Central memory CD8-positive, alpha-beta T cell (primary cell): Measurements from ENCODE around the gene GFI1.

Experiments used
- ATAC-seq: fragments of 150-1000 bp; cut with Tn5 transposase; replicated peaks from 2 replicates; pipeline ENCODE4 v1.10.0; 2022; ENCODE audit warnings: mild to moderate bottlenecking, moderate FRiP score, moderate number of reproducible peaks; ENCODE audit not compliant: poor library complexity, severe bottlenecking; ENCODE audit errors: extremely low read depth
- DNase-seq, 2 donors: peaks; one replicate each; pipeline ENCODE4 v3.0.0; 2021; ENCODE audit warnings: low spot score in 2 of 2
- H3K27ac Mint-ChIP-seq: one replicate; pipeline ENCODE4 v1.8.0; 2022; ENCODE audit warnings: low read depth, mild to moderate bottlenecking, moderate library complexity, mixed read lengths
- H3K27me3 Mint-ChIP-seq: one replicate; pipeline ENCODE4 v1.8.0; 2022; ENCODE audit warnings: mixed read lengths
- H3K36me3 Mint-ChIP-seq: one replicate; pipeline ENCODE4 v1.8.0; 2022; ENCODE audit warnings: mild to moderate bottlenecking, moderate library complexity, mixed read lengths; ENCODE audit not compliant: insufficient read depth
- H3K4me1 Mint-ChIP-seq: one replicate; pipeline ENCODE4 v1.8.0; 2022; ENCODE audit warnings: mixed read lengths
- H3K4me3 Mint-ChIP-seq: one replicate; pipeline ENCODE4 v1.8.0; 2022; ENCODE audit warnings: mild to moderate bottlenecking, moderate library complexity, mixed read lengths
- H3K9me3 Mint-ChIP-seq: one replicate; pipeline ENCODE4 v1.8.0; 2022; ENCODE audit warnings: mixed read lengths

GFI1 gene

GRCh38 chr1:92503926-92504285, 17.2 kb upstream of the GFI1 start:
- ATAC-seq, result no peak
- H3K27ac Mint-ChIP-seq, result peak overlapping the region; percentile 49
- H3K36me3 Mint-ChIP-seq, result no peaks in the 10 kb centered on the region
- H3K4me1 Mint-ChIP-seq, result peaks cover 5% of the 10 kb centered on the region
- H3K9me3 Mint-ChIP-seq, result no peaks in the 10 kb centered on the region
- H3K4me3 Mint-ChIP-seq, result no peak overlapping the region
- H3K27me3 Mint-ChIP-seq, result no peaks in the 10 kb centered on the region
- DNase-seq, result no peak

DNA sequence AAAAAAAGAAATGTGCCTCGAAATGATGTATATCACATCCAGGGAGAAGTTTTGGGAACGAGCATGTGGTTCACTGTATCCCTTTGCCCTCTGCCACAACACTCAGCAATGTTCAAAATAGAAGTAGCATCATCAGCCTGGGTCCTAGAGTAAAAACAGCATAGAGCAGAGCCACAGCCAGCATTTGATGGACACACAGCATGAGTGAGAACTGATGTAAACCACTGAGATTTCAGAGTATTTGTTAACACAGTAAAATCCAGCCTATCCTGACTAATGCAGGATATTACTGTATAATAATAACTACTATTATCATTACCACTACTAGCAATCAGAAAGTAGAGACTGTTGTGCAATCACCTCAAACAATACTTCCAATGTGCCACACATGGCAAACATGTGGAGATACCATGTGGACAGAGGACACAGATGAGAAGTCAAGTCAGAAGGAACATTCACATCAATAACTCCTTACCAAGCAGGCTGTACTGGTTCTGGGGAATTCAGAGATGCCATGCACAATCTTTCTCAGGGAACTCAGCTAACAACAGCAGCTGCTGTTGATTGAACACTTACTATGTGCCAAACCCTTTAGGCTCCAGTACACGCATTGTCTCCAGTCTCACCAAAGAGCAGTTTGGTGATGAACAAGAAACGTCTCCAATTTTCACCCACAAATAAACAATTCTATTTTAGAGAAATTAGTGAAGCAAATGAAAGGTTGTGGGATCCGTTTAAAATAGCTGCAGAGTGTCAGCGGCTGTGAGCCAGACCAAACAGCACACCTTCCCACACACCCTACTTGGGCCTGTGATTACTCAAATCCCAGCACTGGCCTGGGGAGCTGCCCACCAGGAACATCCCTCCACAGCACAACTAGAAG, 16.6 kb upstream of the GFI1 start:
- no peak overlapping the region for H3K27ac Mint-ChIP-seq
- DNase-seq (no peak), ATAC-seq (no peak)
- H3K27me3 Mint-ChIP-seq, result no peaks in the 10 kb centered on the region
- peaks cover 5% of the 10 kb centered on the region for H3K4me1 Mint-ChIP-seq
- H3K36me3 Mint-ChIP-seq, result no peaks in the 10 kb centered on the region
- no peaks in the 10 kb centered on the region for H3K9me3 Mint-ChIP-seq
- no peak overlapping the region for H3K4me3 Mint-ChIP-seq

DNA sequence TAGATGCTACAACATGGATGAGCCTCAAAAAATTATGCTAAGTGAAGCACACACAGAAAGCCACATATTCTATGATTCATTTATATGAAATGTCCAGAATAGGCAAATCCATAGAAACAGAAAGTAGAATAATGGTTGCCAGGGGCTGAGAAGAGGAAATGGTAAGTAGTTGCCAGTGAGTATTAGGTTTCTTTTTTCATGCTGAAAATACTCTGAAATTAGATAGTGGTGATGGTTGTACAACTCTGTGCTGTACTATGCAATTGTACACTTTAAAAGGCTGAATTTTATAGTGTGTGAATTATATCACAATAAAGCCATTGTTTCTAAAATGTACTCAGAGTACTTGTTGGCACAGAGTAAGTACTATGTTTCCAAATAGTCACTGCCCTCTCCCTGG, 15.5 kb upstream of the GFI1 start:
- Mint-ChIP-seq H3K27ac (no peak overlapping the region), H3K27me3 (no peaks in the 10 kb centered on the region), H3K4me3 (no peak overlapping the region), H3K9me3 (no peaks in the 10 kb centered on the region), H3K36me3 (no peaks in the 10 kb centered on the region), H3K4me1 (peaks cover 5% of the 10 kb centered on the region)
- ATAC-seq (peak; percentile 19), DNase-seq (no peak)

- peaks cover 7% of the 10 kb centered on the region for H3K4me1 Mint-ChIP-seq
- no peaks in the 10 kb centered on the region for H3K9me3 Mint-ChIP-seq
- no peaks in the 10 kb centered on the region for H3K36me3 Mint-ChIP-seq
- no peak overlapping the region for H3K4me3 Mint-ChIP-seq
- no peak for DNase-seq
- no peak overlapping the region for H3K27ac Mint-ChIP-seq
- no peaks in the 10 kb centered on the region for H3K27me3 Mint-ChIP-seq
- ATAC-seq, result no peak
These were observed 13.8 kb upstream of the GFI1 start for GRCh38 chr1:92500552-92500951.

- Mint-ChIP-seq H3K4me3 (no peak overlapping the region), H3K27ac (peak overlapping the region; percentile 6), H3K9me3 (no peaks in the 10 kb centered on the region), H3K4me1 (peaks cover 9% of the 10 kb centered on the region), H3K27me3 (no peaks in the 10 kb centered on the region), H3K36me3 (no peaks in the 10 kb centered on the region)
- ATAC-seq (peak; percentile 46), DNase-seq (no peak)
These were observed 8.8 kb upstream of the GFI1 start for GRCh38 chr1:92495392-92496063.

GRCh38 chr1:92494485-92495141, 7.9 kb upstream of the GFI1 start:
- Mint-ChIP-seq H3K36me3 (no peaks in the 10 kb centered on the region), H3K9me3 (no peaks in the 10 kb centered on the region), H3K27ac (no peak overlapping the region), H3K4me3 (no peak overlapping the region), H3K27me3 (no peaks in the 10 kb centered on the region), H3K4me1 (peaks cover 9% of the 10 kb centered on the region)
- ATAC-seq (no peak), DNase-seq (no peak)

DNA sequence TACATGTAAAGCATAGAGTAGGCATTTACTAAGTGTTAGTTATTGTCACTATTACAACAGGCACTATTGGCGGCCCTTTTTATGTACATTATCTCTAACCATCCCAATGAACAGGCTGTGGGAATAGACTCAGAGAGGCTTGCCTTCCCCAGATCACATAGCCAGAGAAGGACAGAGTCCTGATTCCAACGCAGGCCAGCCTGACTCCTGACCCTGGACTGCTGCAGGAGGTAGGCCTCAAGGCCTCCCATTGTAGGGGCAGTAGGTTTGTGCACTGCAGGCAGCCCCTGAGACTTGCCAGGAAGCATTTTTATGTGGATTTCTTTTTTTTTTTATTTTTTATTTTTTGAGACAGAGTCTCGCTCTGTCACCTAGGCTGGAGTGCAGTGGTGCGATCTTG, 6.4 kb upstream of the GFI1 start:
- DNase-seq (no peak), ATAC-seq (no peak)
- H3K36me3 Mint-ChIP-seq, result peaks cover 2% of the 10 kb centered on the region
- no peak overlapping the region for H3K4me3 Mint-ChIP-seq
- no peak overlapping the region for H3K27ac Mint-ChIP-seq
- H3K27me3 Mint-ChIP-seq, result no peaks in the 10 kb centered on the region
- H3K4me1 Mint-ChIP-seq, result peaks cover 9% of the 10 kb centered on the region
- H3K9me3 Mint-ChIP-seq, result no peaks in the 10 kb centered on the region

- no peak overlapping the region for H3K4me3 Mint-ChIP-seq
- ATAC-seq (no peak), DNase-seq (no peak)
- peaks cover 18% of the 10 kb centered on the region for H3K36me3 Mint-ChIP-seq
- H3K27me3 Mint-ChIP-seq, result no peaks in the 10 kb centered on the region
- H3K4me1 Mint-ChIP-seq, result peaks cover 8% of the 10 kb centered on the region
- H3K9me3 Mint-ChIP-seq, result no peaks in the 10 kb centered on the region
- peak overlapping the region; percentile 88 for H3K27ac Mint-ChIP-seq
These were observed 2.1 kb upstream of the GFI1 start for GRCh38 chr1:92488832-92489231.

GRCh38 chr1:92488416-92488815, 1.7 kb upstream of the GFI1 start:
- ATAC-seq (no peak), DNase-seq (no peak)
- Mint-ChIP-seq H3K9me3 (no peaks in the 10 kb centered on the region), H3K4me1 (peaks cover 12% of the 10 kb centered on the region), H3K36me3 (peaks cover 20% of the 10 kb centered on the region), H3K4me3 (no peak overlapping the region), H3K27me3 (no peaks in the 10 kb centered on the region), H3K27ac (peak overlapping the region; percentile 88)

DNA sequence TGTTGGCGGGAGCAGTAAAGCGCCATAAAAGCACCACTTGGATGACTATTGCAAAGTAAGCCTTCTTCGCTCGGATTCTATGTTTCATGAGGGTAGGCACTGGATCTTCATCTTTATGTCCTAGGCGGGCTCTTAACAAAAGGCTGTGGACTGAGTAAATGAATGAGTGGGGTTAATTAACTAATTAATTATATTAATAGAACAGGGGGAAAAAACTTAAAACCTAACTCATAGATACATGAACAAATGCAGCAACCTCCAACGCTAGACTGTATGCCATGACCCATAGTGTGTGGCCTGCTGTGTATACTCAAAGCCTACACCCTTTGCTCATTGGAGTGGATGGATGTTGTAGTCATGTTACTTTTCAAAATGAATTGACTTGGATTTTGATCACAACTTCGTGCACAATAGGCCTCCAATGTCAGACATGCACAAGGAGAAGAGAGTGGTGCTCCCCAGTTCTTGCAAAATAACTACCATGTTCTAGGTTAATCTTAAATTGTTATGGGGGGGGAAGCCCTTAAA, 417 bp upstream of the GFI1 start:
- Mint-ChIP-seq H3K4me3 (peak overlapping the region; percentile 90), H3K9me3 (no peaks in the 10 kb centered on the region), H3K27me3 (no peaks in the 10 kb centered on the region), H3K36me3 (peaks cover 28% of the 10 kb centered on the region), H3K27ac (peak overlapping the region; percentile 77), H3K4me1 (peaks cover 24% of the 10 kb centered on the region)
- no peak for DNase-seq
- ATAC-seq, result no peak

DNA sequence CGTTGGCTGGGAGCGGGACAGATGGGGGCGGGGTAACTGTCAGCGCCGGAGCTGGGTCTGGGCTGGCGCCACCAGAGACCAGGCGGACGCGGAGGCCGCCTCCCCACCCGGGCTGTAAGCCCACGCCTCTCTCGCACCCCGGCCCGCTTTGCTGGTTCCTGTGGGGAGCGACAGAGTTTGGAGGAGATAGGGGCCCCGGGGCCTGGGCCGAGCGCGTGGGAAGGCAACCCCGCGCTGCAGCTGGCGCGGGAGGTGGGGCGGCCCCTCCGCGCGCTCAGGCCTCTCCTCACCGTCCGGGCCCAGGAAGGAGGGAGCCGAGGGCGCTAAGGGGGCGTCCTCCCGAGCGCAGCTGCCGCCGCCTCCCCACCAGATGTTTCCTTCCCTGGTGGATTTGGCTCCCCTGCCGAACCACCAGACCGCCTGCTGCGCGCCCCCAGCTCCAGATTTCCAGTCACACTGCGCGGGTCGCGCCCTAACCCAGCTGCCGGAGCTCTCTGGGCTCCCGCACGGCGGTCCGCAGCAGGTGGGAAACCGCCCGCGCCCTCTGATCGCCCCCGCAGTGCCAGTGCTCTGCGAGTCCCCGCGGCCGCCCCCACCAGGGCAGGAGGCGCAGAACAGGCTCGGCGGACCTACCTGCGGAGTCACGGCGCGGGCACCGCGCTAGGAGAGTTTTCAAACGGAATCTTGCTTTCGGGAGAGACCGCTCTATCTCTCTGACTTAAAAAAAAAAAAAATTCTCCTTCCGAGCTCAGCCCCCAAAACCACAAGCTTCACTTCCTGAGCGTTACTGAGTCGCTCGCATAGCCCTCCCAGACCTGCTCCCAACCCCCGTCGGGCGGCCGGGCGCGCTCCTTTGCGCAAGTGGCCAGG, 1.1 kb downstream of the GFI1 start:
- peaks cover 30% of the 10 kb centered on the region for H3K36me3 Mint-ChIP-seq
- DNase-seq (peak; percentile 61 to 67), ATAC-seq (peak; percentile 54)
- H3K4me3 Mint-ChIP-seq, result peak overlapping the region; percentile 90
- peak overlapping the region; percentile 94 for H3K27ac Mint-ChIP-seq
- no peaks in the 10 kb centered on the region for H3K9me3 Mint-ChIP-seq
- peaks cover 34% of the 10 kb centered on the region for H3K4me1 Mint-ChIP-seq
- H3K27me3 Mint-ChIP-seq, result no peaks in the 10 kb centered on the region
